ENCODE results near the gene GPR108. TPM values are rescaled to one million over a fixed set of nuclear protein-coding genes. Genes with fewer than 3 reads are reported as not detected.

GPR108 gene
- total and polyA plus RNA-seq, 2 of the 13 experiments (the other 11 are each of a cell fraction or from before 2014, with no cell fraction given), result 36.4 to 63.0 TPM

DNA sequence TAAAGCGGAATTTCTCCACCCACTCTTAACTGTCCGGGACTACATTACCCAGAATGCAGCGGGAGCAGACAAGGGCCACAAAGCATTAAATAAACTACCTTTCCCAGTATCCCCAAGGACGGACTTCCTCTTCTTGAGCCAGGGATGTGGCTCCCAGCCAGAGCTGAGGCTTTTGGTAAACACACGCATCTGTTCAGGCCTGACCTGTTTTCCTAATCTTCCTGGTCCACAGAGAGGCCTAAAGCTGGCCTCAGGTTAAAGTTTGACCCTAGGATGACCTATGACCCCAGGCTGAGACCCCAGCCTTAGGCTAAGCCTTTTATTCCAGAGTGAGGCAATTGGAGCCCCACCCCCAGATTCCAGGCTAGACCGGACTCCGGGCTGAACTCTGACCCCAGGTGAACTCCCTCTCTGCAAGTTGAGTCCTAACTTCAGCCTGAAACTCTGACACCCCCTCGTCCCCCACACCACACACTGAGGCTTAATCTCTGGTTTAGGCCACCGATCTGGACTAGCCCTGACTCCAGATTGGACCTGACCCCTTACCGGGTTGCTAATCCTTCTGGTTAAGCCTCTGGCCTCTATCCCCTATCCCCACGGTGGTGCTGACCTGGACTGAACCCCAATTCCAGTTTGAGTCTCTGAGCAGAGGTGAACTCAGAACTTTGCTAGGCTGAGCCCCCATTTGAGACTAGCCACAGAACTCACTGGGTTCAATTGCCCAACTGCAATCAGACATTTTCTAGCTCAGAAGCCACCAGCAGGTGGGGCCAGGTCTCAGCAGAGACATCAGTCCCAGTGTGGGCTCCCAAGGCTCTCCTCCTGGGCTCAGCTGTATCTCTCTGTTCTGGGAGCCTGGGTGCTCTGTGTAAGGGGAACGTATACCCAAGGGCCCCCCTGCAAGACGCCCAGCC, 750 bp upstream of the GPR108 start (continued):
- TF ChIP-seq, protein P1, sequence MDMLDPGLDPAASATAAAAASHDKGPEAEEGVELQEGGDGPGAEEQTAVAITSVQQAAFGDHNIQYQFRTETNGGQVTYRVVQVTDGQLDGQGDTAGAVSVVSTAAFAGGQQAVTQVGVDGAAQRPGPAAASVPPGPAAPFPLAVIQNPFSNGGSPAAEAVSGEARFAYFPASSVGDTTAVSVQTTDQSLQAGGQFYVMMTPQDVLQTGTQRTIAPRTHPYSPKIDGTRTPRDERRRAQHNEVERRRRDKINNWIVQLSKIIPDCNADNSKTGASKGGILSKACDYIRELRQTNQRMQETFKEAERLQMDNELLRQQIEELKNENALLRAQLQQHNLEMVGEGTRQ (IDR thresholded peaks at IDR 0.05; ENCODE audit: low read depth, low read length), result no peak
- TF ChIP-seq, protein P1 (CRISPR knock-in tag; IDR thresholded peaks at IDR 0.05; ENCODE audit: borderline replicate concordance), result no peak
- TF ChIP-seq KLF16 (CRISPR knock-in tag; IDR thresholded peaks at IDR 0.05) (peak in 1 of 2 experiments; percentile 42; a peak in 1 of 4 replicates), HMGA1 (CRISPR knock-in tag; conservative IDR thresholded peaks at IDR 0.05) (no peak), ZNF614 (CRISPR knock-in tag; IDR thresholded peaks at IDR 0.05; ENCODE audit: borderline replicate concordance) (no peak; the same call in 1 of the 2 replicates), CENPT (CRISPR knock-in tag; IDR thresholded peaks at IDR 0.05; ENCODE audit: low read depth) (no peak), ZBTB20 (CRISPR knock-in tag; IDR thresholded peaks at IDR 0.05; ENCODE audit: borderline replicate concordance, low read depth) (no peak), SP140L (CRISPR knock-in tag; IDR thresholded peaks at IDR 0.05; ENCODE audit: borderline replicate concordance) (no peak), ZSCAN25 (CRISPR knock-in tag; IDR thresholded peaks at IDR 0.05) (no peak), SALL2 (CRISPR knock-in tag; IDR thresholded peaks at IDR 0.05) (no peak; the same call in 1 of the 2 replicates), U2AF2 (IDR thresholded peaks at IDR 0.05; ENCODE audit: low read depth, low read length) (no peak), ZNF431 (CRISPR knock-in tag; IDR thresholded peaks at IDR 0.05; ENCODE audit: borderline replicate concordance, low read depth) (no peak), ZHX2 (IDR thresholded peaks at IDR 0.05; ENCODE audit: low read depth) (no peak), ZHX2 (CRISPR knock-in tag; IDR thresholded peaks at IDR 0.05; ENCODE audit: borderline replicate concordance) (no peak; the same call in 1 of the 2 replicates), ZNF337 (CRISPR knock-in tag; IDR thresholded peaks at IDR 0.05; ENCODE audit: borderline replicate concordance, low read depth) (no peak), ZNF530 (CRISPR knock-in tag; IDR thresholded peaks at IDR 0.05; ENCODE audit: low read depth) (no peak), ZNF224 (CRISPR knock-in tag; IDR thresholded peaks at IDR 0.05) (no peak), KLF15 (CRISPR knock-in tag; IDR thresholded peaks at IDR 0.05; ENCODE audit: borderline replicate concordance) (no peak)
- TF ChIP-seq, protein P2, sequence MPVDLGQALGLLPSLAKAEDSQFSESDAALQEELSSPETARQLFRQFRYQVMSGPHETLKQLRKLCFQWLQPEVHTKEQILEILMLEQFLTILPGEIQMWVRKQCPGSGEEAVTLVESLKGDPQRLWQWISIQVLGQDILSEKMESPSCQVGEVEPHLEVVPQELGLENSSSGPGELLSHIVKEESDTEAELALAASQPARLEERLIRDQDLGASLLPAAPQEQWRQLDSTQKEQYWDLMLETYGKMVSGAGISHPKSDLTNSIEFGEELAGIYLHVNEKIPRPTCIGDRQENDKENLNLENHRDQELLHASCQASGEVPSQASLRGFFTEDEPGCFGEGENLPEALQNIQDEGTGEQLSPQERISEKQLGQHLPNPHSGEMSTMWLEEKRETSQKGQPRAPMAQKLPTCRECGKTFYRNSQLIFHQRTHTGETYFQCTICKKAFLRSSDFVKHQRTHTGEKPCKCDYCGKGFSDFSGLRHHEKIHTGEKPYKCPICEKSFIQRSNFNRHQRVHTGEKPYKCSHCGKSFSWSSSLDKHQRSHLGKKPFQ (CRISPR knock-in tag; IDR thresholded peaks at IDR 0.05; ENCODE audit: insufficient replicate concordance), result peak; percentile 87
